NCI-H460 (cell line): Measurements from ENCODE around the gene POGK. TPM values are rescaled to one million over a fixed set of nuclear protein-coding genes. Genes with fewer than 3 reads are reported as not detected.
"Not testable (repeated sequence)": the region's sequence is repeated elsewhere in the genome, so short reads cannot be mapped to it uniquely, and the experiment has no call there.

Experiments used
- DNase-seq: peaks from one replicate; pipeline ENCODE4 v3.0.0-alpha.2; 2016; ENCODE audit warnings: low read depth; ENCODE audit errors: extremely low read depth
- polyA plus RNA-seq: library from polyadenylated mRNA; depleted of rRNA; stranded (reverse); fragments of >200 nt; gene quantifications from 2 replicates; pipeline ENCODE4 v1.2.3, GENCODE V29; 2014; cell fraction: nucleus; rRNA removed
- total RNA-seq: library from RNA; depleted of rRNA; stranded (reverse); fragments of >200 nt; shearing (Covaris generic); gene quantifications from 2 replicates; pipeline ENCODE4 v1.2.3, GENCODE V29; 2014; rRNA removed

The POGK gene
- 46.3 and 56.0 TPM in 2 replicates for total RNA-seq
- 36.5 and 46.1 TPM in 2 replicates for polyA plus RNA-seq

- DNase-seq, result peak; percentile 89
These were observed at the start of gene POGK for GRCh38 chr1:166838766-166839599. Gene POGK (plus strand): TSS chr1:166839475. CDS start chr1:166840957, 1,482 bp downstream.

- DNase-seq, result no peak
These were observed 42.5 kb upstream of the POGK start for GRCh38 chr1:166796620-166797236.

GRCh38 chr1:166808952-166809351 is 30.3 kb upstream of the POGK start:
- no peak for DNase-seq

GRCh38 chr1:166811691-166812090 is 27.6 kb upstream of the POGK start:
- DNase-seq, result no peak

- no peak for DNase-seq
These were observed 25.6 kb upstream of the POGK start for GRCh38 chr1:166813508-166814223.

- DNase-seq, result no peak
These were observed 24.7 kb upstream of the POGK start for GRCh38 chr1:166814611-166815010.

GRCh38 chr1:166819974-166820373 is 19.3 kb upstream of the POGK start:
- DNase-seq, result no peak

- DNase-seq, result no peak
These were observed 16.9 kb upstream of the POGK start for GRCh38 chr1:166822385-166822784.

GRCh38 chr1:166827426-166827825 is 11.8 kb upstream of the POGK start:
- no peak for DNase-seq

- not testable (repeated sequence) for DNase-seq
These were observed 9.5 kb upstream of the POGK start for GRCh38 chr1:166829762-166830161.

GRCh38 chr1:166836733-166837132 is 2.5 kb upstream of the POGK start:
- no peak for DNase-seq

GRCh38 chr1:166839600-166840308 is 479 bp downstream of the POGK start:
- peak; percentile 42 for DNase-seq

- DNase-seq, result no peak
These were observed 1.3 kb downstream of the POGK start for GRCh38 chr1:166840309-166841274.

- DNase-seq, result no peak
These were observed 4.0 kb downstream of the POGK start for GRCh38 chr1:166843322-166843721.

- DNase-seq, result no peak
These were observed 4.7 kb downstream of the POGK start for GRCh38 chr1:166843769-166844596.

- no peak for DNase-seq
These were observed 5.5 kb downstream of the POGK start for GRCh38 chr1:166844791-166845190.

GRCh38 chr1:166848193-166848592 is 8.9 kb downstream of the POGK start:
- no peak for DNase-seq

- DNase-seq, result no peak
These were observed 9.9 kb downstream of the POGK start for GRCh38 chr1:166849135-166849534.

- DNase-seq, result no peak
These were observed 13.6 kb downstream of the POGK start for GRCh38 chr1:166852918-166853317.
